Superior temporal gyrus (tissue), 1 donor: ENCODE measurements around the gene SPOCK1.

Experiments
- DNase-seq: peaks from one replicate; pipeline ENCODE4 v3.0.0-alpha.2; 2016; ENCODE audit errors: extremely low spot score

Gene SPOCK1

GRCh38 chr5:137148159-137148558 lies 351.0 kb downstream of the SPOCK1 start:
- no peak for DNase-seq

GRCh38 chr5:137147346-137147745 lies 351.8 kb downstream of the SPOCK1 start:
- no peak for DNase-seq

GRCh38 chr5:137146402-137146890 lies 352.7 kb downstream of the SPOCK1 start:
- DNase-seq, result peak; percentile 78

- DNase-seq, result no peak
Measured at GRCh38 chr5:137145721-137146120, 353.4 kb downstream of the SPOCK1 start.

- DNase-seq, result no peak
Measured at GRCh38 chr5:137144656-137145055, 354.5 kb downstream of the SPOCK1 start.

- DNase-seq, result no peak
Measured at GRCh38 chr5:137142764-137143605, 356.1 kb downstream of the SPOCK1 start.

GRCh38 chr5:137142346-137142745 lies 356.8 kb downstream of the SPOCK1 start:
- DNase-seq, result no peak

- DNase-seq, result no peak
Measured at GRCh38 chr5:137141779-137142178, 357.3 kb downstream of the SPOCK1 start.

- DNase-seq, result no peak
Measured at GRCh38 chr5:137136991-137137632, 362.0 kb downstream of the SPOCK1 start.

- DNase-seq, result no peak
Measured at GRCh38 chr5:137134920-137135532, 364.1 kb downstream of the SPOCK1 start.

- no peak for DNase-seq
Measured at GRCh38 chr5:137129886-137130680, 369.0 kb downstream of the SPOCK1 start.

- DNase-seq, result no peak
Measured at GRCh38 chr5:137128012-137128411, 371.1 kb downstream of the SPOCK1 start.

- no peak for DNase-seq
Measured at GRCh38 chr5:137126829-137127228, 372.3 kb downstream of the SPOCK1 start.

GRCh38 chr5:137122558-137122957 lies 376.6 kb downstream of the SPOCK1 start:
- DNase-seq, result no peak

- no peak for DNase-seq
Measured at GRCh38 chr5:137122075-137122474, 377.1 kb downstream of the SPOCK1 start.

GRCh38 chr5:137119321-137119720 lies 379.8 kb downstream of the SPOCK1 start:
- no peak for DNase-seq

- no peak for DNase-seq
Measured at GRCh38 chr5:137118629-137119028, 380.5 kb downstream of the SPOCK1 start.

- DNase-seq, result no peak
Measured at GRCh38 chr5:137115152-137115551, 384.0 kb downstream of the SPOCK1 start.

GRCh38 chr5:137114529-137114928 lies 384.6 kb downstream of the SPOCK1 start:
- no peak for DNase-seq

GRCh38 chr5:137113939-137114338 lies 385.2 kb downstream of the SPOCK1 start:
- DNase-seq, result no peak

GRCh38 chr5:137113161-137113560 lies 386.0 kb downstream of the SPOCK1 start:
- no peak for DNase-seq
